K562 (cell line): ENCODE results near the gene KLHDC2. TPM values are rescaled to one million over a fixed set of nuclear protein-coding genes. Genes with fewer than 3 reads are reported as not detected.

Experiments
- ATAC-seq: fragments of 200-7000 bp; cut with Tn5 transposase; 3 replicates; pipeline ENCODE4 v1.9.1; 2020; ENCODE audit warnings: moderate library complexity
- Bru-seq: library from RNA; stranded (reverse); fragments of 400-500 nt; gene quantifications from one replicate; lab custom pipeline; 2021; lab: Mats Ljungman, UMichigan
- BruChase-seq, 2 experiments: library from RNA; stranded (reverse); fragments of 400-500 nt; gene quantifications; one replicate each; lab custom pipeline; 2021; lab: Mats Ljungman, UMichigan
- BruUV-seq: library from RNA; stranded (reverse); fragments of 400-500 nt; replicated peaks from 2 replicates; lab custom pipeline; 2021; lab: Mats Ljungman, UMichigan
- CTCF ChIA-PET: fragments of 300-600 bp; formaldehyde crosslinking; extraction: SDS; loops from one replicate; lab custom pipeline; 2021; ENCODE audit warnings: low intra/inter-chr PET ratio; lab: Yijun Ruan, JAX
- POLR2A ChIA-PET: fragments of 300-600, 350-650 bp; sonication (Branson Sonifier 250); formaldehyde crosslinking; extraction: SDS; loops from one replicate; lab custom pipeline; 2021; ENCODE audit warnings: antibody characterized with exemption, inconsistent platforms; lab: Yijun Ruan, JAX
- DNase-seq, 4 experiments: peaks; one replicate each; pipeline versions ENCODE4 v3.0.0 to v3.0.0-alpha.2; 2011 to 2018; ENCODE audit warnings: low spot score in 3 of 4, mixed read lengths in 3 of 4; ENCODE audit errors: extremely low read depth in 1 of 4
- FAIRE-seq: peaks from 2 replicates; lab custom pipeline; 2011; peaks lifted over from hg19 to GRCh38; lab: Jason Lieb, UNC
- H2AFZ ChIP-seq: 2 replicates; pipeline ENCODE4 v1.6.0; 2011; ENCODE audit warnings: low read depth, low read length, control low read depth, inconsistent platforms
- H3K27ac ChIP-seq: fragments of 200-600 bp; 3 replicates; pipeline ENCODE4 v1.8.0; 2011; ENCODE audit warnings: low read depth, mild to moderate bottlenecking, control low read depth, inconsistent platforms, low read length, moderate library complexity, mixed read lengths; ENCODE audit errors: extremely low read depth
- H3K27me3 ChIP-seq, 2 experiments: fragments of 300-600 bp in 1 of 2; 2 replicates in 1 of 2; 3 replicates in 1 of 2; pipeline versions ENCODE4 v1.6.0 to v1.8.0; 2011; ENCODE audit warnings: inconsistent platforms in 2 of 2, low read length in 2 of 2, mild to moderate bottlenecking in 1 of 2, mixed read lengths in 1 of 2, moderate library complexity in 1 of 2; ENCODE audit not compliant: control insufficient read depth in 2 of 2, insufficient read depth in 2 of 2
- H3K36me3 ChIP-seq: fragments of 300-600 bp; 3 replicates; pipeline ENCODE4 v1.8.0; 2011; ENCODE audit warnings: mild to moderate bottlenecking, low read length, inconsistent platforms; ENCODE audit not compliant: control insufficient read depth, insufficient read depth
- H3K4me1 ChIP-seq, 2 experiments: fragments of 200-600 bp in 1 of 2; replicated peaks in 1 of 2; 2 replicates in 1 of 2; 3 replicates in 1 of 2; pipeline versions ENCODE4 v1.5.1 to v1.8.0; 2011; ENCODE audit warnings: inconsistent platforms in 2 of 2, low read length in 2 of 2, mild to moderate bottlenecking in 1 of 2, mixed read lengths in 1 of 2, moderate library complexity in 1 of 2; ENCODE audit not compliant: control insufficient read depth in 2 of 2, insufficient read depth in 2 of 2
- H3K4me2 ChIP-seq: 2 replicates; pipeline ENCODE4 v1.6.1; 2011; ENCODE audit warnings: low read length, control low read depth, inconsistent platforms, mixed read lengths; ENCODE audit not compliant: insufficient read depth
- H3K4me3 ChIP-seq: fragments of 200-600 bp; sonication (generic), shearing (Covaris generic); 2 replicates; pipeline ENCODE4 v1.5.1; 2016; ENCODE audit warnings: control low read depth, inconsistent platforms
- H3K79me2 ChIP-seq: fragments of 200-600 bp; 3 replicates; pipeline ENCODE4 v1.8.0; 2011; ENCODE audit warnings: low read length, inconsistent platforms; ENCODE audit not compliant: control insufficient read depth, insufficient read depth
- H3K9ac ChIP-seq, 2 experiments: 2 replicates each; pipeline versions ENCODE4 v1.6.0 to v1.6.1; 2011; ENCODE audit warnings: low read depth in 2 of 2, low read length in 2 of 2, control low read depth in 1 of 2, inconsistent platforms in 1 of 2, mild to moderate bottlenecking in 1 of 2, mixed read lengths in 1 of 2; ENCODE audit not compliant: insufficient read depth in 1 of 2
- H3K9me1 ChIP-seq: one replicate; pipeline ENCODE4 v1.6.0; 2011; ENCODE audit warnings: inconsistent platforms, mild to moderate bottlenecking, low read length, moderate library complexity; ENCODE audit not compliant: control insufficient read depth, insufficient read depth
- H3K9me3 ChIP-seq: replicated peaks from 2 replicates; pipeline ENCODE4 v1.5.1; 2011; ENCODE audit warnings: low read depth, low read length, inconsistent platforms; ENCODE audit not compliant: control insufficient read depth, insufficient read depth
- H4K20me1 ChIP-seq: replicated peaks from 2 replicates; pipeline ENCODE4 v1.6.1; 2011; ENCODE audit warnings: low read length, inconsistent platforms, mixed read lengths; ENCODE audit not compliant: control insufficient read depth, insufficient read depth
- BRD4 ChIP-seq: fragments of 200-600 bp; sonication (generic); IDR thresholded peaks from 2 replicates; pipeline ENCODE4 v1.6.1; 2017; ENCODE audit warnings: inconsistent platforms
- HNRNPH1 ChIP-seq: fragments of 200-400 bp; formaldehyde crosslinking; optimal IDR thresholded peaks from 2 replicates; pipeline ENCODE3; 2017; ENCODE audit warnings: low read depth, mild to moderate bottlenecking, low read length, moderate library complexity
- PML ChIP-seq: IDR thresholded peaks from 2 replicates; pipeline ENCODE4 v1.6.1; 2012; ENCODE audit warnings: low read length, inconsistent platforms
- RUNX1 ChIP-seq: sonication (generic); IDR thresholded peaks from 2 replicates; pipeline ENCODE4 v1.6.1; 2016; ENCODE audit warnings: antibody characterized with exemption, low read depth
- SREBF2 ChIP-seq: sonication (generic); formaldehyde crosslinking; IDR thresholded peaks from 2 replicates; pipeline ENCODE4 v1.4.0; 2020; ENCODE audit warnings: mild to moderate bottlenecking, missing genetic modification reagents
- TAF15 ChIP-seq: fragments of 200-400 bp; formaldehyde crosslinking; IDR thresholded peaks from 2 replicates; pipeline ENCODE4 v1.6.1; 2017; ENCODE audit warnings: mild to moderate bottlenecking, low read depth, low read length, moderate library complexity
- TARDBP ChIP-seq: fragments of 450-650 bp; IDR thresholded peaks from 2 replicates; pipeline ENCODE4 v1.6.1; 2016
- TRIM24 ChIP-seq, 2 experiments: fragments of 450-650 bp; IDR thresholded peaks; 2 replicates each; pipeline ENCODE4 v1.6.1; 2016
- WGBS: fragments of 100-300 bp; shearing (Covaris generic); methylation state at CpG from one replicate; pipeline ENCODE4 v1.1.6; 2016; ENCODE audit warnings: low coverage, mixed read lengths; ENCODE audit not compliant: insufficient coverage; ENCODE audit errors: missing lambda C conversion rate; 5-methylcytosine and 5-hydroxymethylcytosine counted together
- in situ Hi-C: fragments of 300-500 bp; cut with MboI; formaldehyde crosslinking; loops from 4 replicates; pipeline ENCODE4 v1.15.0; 2018; ENCODE audit warnings: inconsistent platforms, mixed read lengths
- intact Hi-C: fragments of 100-400 bp; cut with micrococcal nuclease; formaldehyde crosslinking; loops from 2 replicates; pipeline ENCODE4 v1.14.2; 2022
- long read RNA-seq, 3 experiments: library from polyadenylated mRNA in 2 of 3; library from RNA in 1 of 3; unstranded in 2 of 3; stranded (forward) in 1 of 3; transcript quantifications; one replicate each; pipeline ENCODE4 v2.0.0, GENCODE V29; 2019 to 2022
- polyA minus RNA-seq, 3 experiments: library from RNA; depleted of rRNA, polyadenylated mRNA; stranded (reverse); fragments of >200 nt; gene quantifications; 2 replicates each; pipeline ENCODE4 v1.2.3, GENCODE V29; 2011
- polyA plus RNA-seq, 8 experiments: library from polyadenylated mRNA; depleted of rRNA in 4 of 8; stranded (reverse) in 5 of 8; unstranded in 3 of 8; fragments of >200 nt; fragmentation: Nextera tagmentation in 2 of 8; fragmentation: Illumina TruSeq in 1 of 8; extraction: Ambion mirVana in 2 of 8; extraction: Trizol in 1 of 8; gene quantifications; 2 replicates each; pipeline versions ENCODE4 v1.2.1 to v1.2.3, GENCODE V29; 2011 to 2014; ENCODE audit warnings: inconsistent platforms in 1 of 8, missing spikeins in 1 of 8
- total RNA-seq, 7 experiments: library from RNA; depleted of rRNA in 6 of 7; stranded (reverse); fragments of >200 nt in 6 of 7; fragmentation: Illumina TruSeq in 2 of 7; extraction: Trizol in 2 of 7; gene quantifications; 2 replicates each; pipeline versions ENCODE4 v1.2.1 to v1.2.3, GENCODE V29; 2011 to 2021; ENCODE audit warnings: low replicate concordance in 1 of 7
- TF ChIP-seq, protein P1 (sequence below): fragments of 450-650 bp; formaldehyde crosslinking; IDR thresholded peaks from 2 replicates; pipeline ENCODE4 v1.4.0; 2020; ENCODE audit warnings: mild to moderate bottlenecking
- TF ChIP-seq, protein P2 (sequence below): fragments of 250-450 bp; sonication (Bioruptor Pico); IDR thresholded peaks from 2 replicates; pipeline ENCODE4 v1.8.0; 2022; ENCODE audit warnings: moderate library complexity, mild to moderate bottlenecking, inconsistent platforms
- TF ChIP-seq, protein P3 (sequence below): sonication (generic); formaldehyde crosslinking; IDR thresholded peaks from 2 replicates; pipeline ENCODE4 v1.8.1; 2022; ENCODE audit warnings: missing genetic modification reagents

Gene KLHDC2, protein sequence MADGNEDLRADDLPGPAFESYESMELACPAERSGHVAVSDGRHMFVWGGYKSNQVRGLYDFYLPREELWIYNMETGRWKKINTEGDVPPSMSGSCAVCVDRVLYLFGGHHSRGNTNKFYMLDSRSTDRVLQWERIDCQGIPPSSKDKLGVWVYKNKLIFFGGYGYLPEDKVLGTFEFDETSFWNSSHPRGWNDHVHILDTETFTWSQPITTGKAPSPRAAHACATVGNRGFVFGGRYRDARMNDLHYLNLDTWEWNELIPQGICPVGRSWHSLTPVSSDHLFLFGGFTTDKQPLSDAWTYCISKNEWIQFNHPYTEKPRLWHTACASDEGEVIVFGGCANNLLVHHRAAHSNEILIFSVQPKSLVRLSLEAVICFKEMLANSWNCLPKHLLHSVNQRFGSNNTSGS
- total RNA-seq (2011; cell fraction: chromatin; rRNA removed; ENCODE audit: low replicate concordance), result 43.7 and 68.5 TPM in 2 replicates
- total RNA-seq (2011; cell fraction: nucleolus; rRNA removed), result 29.3 and 31.5 TPM in 2 replicates
- 42.7 and 49.5 TPM in 2 replicates for total RNA-seq (2011; cell fraction: nucleoplasm; rRNA removed)
- total RNA-seq (2014; rRNA removed) (29.9 and 31.2 TPM in 2 replicates), total RNA-seq (2014; rRNA removed; fragmentation: Illumina TruSeq; extraction: Trizol) (24.7 and 25.0 TPM in 2 replicates), total RNA-seq (2015; rRNA removed; fragmentation: Illumina TruSeq; extraction: Trizol) (19.0 and 19.7 TPM in 2 replicates), total RNA-seq (2021) (19.3 and 20.5 TPM in 2 replicates), polyA plus RNA-seq (2011; rRNA removed) (41.7 and 49.8 TPM in 2 replicates), polyA plus RNA-seq (2014; fragmentation: Illumina TruSeq; extraction: Trizol) (15.8 and 20.0 TPM in 2 replicates), polyA plus RNA-seq (2014; fragmentation: Nextera tagmentation; extraction: Ambion mirVana) (1 to 10 TPM; 6.3 to 7.8 TPM), polyA plus RNA-seq (2014; rRNA removed) (26.3 and 26.7 TPM in 2 replicates), polyA minus RNA-seq (2011; rRNA and poly(A)+ RNA removed) (40.5 and 41.9 TPM in 2 replicates), Bru-seq, nascent RNA (percentile 65 among the genes with signal in this experiment), BruChase-seq, experiment 1, labeled RNA remaining after a 2-hour chase (percentile 60 among the genes with signal in this experiment), BruChase-seq, experiment 2, labeled RNA remaining after a 6-hour chase (percentile 60 among the genes with signal in this experiment)
- polyA plus RNA-seq (2011; cell fraction: cytosol; rRNA removed), result 12.0 and 16.3 TPM in 2 replicates
- polyA plus RNA-seq (2011; cell fraction: nucleus; rRNA removed), result 44.3 and 131 TPM in 2 replicates
- 16.8 and 28.6 TPM in 2 replicates for polyA plus RNA-seq (2012)
- 11.3 and 14.1 TPM in 2 replicates for polyA minus RNA-seq (2011; cell fraction: cytosol; rRNA and poly(A)+ RNA removed)
- 24.1 and 38.7 TPM in 2 replicates for polyA minus RNA-seq (2011; cell fraction: nucleus; rRNA and poly(A)+ RNA removed)
- long read RNA-seq, experiment 1, full-length matches to known transcripts, result 80 of 112 reads
- long read RNA-seq, experiment 1, partial matches to known transcripts, result 2 of 112 reads
- long read RNA-seq, experiment 1, other reads (novel, unspliced or antisense), result 30 of 112 reads
- long read RNA-seq, experiment 2, full-length matches to known transcripts, result 15 of 31 reads
- long read RNA-seq, experiment 2, partial matches to known transcripts, result 5 of 31 reads
- long read RNA-seq, experiment 2, other reads (novel, unspliced or antisense), result 11 of 31 reads
- long read RNA-seq, experiment 3, full-length matches to known transcripts, result 32 of 38 reads
- long read RNA-seq, experiment 3, partial matches to known transcripts, result 1 of 38 reads
- long read RNA-seq, experiment 3, other reads (novel, unspliced or antisense), result 5 of 38 reads

DNA sequence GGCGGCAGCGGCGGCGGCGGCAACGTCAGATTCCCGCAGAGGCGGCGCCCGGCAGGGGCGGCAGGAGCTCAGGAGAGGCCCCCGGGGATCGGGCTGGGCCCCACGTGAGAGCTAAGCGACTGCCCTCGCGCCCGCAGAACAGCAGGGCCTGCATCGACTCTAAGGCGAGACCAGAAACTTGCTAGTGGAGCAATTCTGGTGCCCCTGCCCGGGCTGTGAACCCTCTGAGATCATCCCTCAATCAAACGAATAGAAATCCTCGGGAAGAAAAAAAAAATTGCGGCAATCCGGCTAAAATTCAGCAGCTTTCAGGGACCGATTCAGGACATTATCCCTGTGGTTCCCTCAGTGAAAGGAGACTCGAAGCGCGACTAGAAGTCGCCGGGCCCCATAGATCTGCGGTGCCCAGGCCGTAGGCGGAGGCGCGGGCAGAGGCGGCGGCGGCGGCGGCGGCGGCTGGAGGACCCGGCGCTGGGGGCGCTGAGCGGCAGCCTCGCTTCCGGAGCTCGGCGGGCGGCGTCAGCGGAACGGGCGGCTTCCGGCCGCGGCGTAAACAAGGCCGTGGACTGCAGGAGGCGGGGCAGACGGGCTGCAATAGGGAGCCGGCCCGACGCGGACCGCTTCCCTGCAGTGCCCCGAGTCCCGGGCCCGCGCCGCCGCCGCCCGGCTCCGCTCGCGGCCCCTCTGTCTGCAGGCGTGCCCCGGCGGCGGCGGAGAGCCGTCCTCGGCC lies at the start of gene KLHDC2:
TSS of gene KLHDC2 (plus strand) at position 583 of the 730 bp plus-strand sequence. CDS start 316 bp downstream, outside the sequence.
- FAIRE-seq (no peak), DNase-seq (peak; percentile 72 to 88 (median 74)), ATAC-seq (peak; percentile 89)
- Histone ChIP-seq H4K20me1 (no peaks in the 10 kb centered on the region), H3K79me2 (peaks cover 32% of the 10 kb centered on the region), H3K4me3 (peak within 1 kb of the TSS; percentile 93), H3K9ac (peak within 1 kb of the TSS; percentile 94 to 100), H3K4me1 (peaks cover 17 to 20% of the 10 kb centered on the region in 2 experiments; a peak in 4 of 5 replicates), H2AFZ (peak within 1 kb of the TSS; percentile 91), H3K36me3 (no peaks in the 10 kb centered on the region), H3K27me3 (no peaks in the 10 kb centered on the region), H3K4me2 (peak within 1 kb of the TSS; percentile 95), H3K27ac (peak within 1 kb of the TSS; percentile 99), H3K9me1 (no peaks in the 10 kb centered on the region), H3K9me3 (no peaks in the 10 kb centered on the region)
- TSS peak; percentile 89 for BruUV-seq
- intact Hi-C loops (loop anchor here (2.0 to 5.0 kb wide), 2 partner anchors 77 to 135 kb away; no protein-coding TSS in a partner anchor), in situ Hi-C loops (loop anchor here (5.0 kb wide), 1 partner anchor 80 kb away; the partner anchor contains the start of gene POLE2)
- POLR2A ChIA-PET, result interaction anchor here (0.6 to 5.4 kb wide), 13 partner anchors 13 to 459 kb away, joined by 3 to 31 read pairs (median 5); partner anchors contain the start of genes DNAAF2, KLHDC1, MGAT2 and POLE2
- CTCF ChIA-PET, result interaction anchor here (0.6 kb wide), 1 partner anchor 89 kb away, joined by 3 read pairs; no protein-coding TSS in a partner anchor
- under 1% methylated on average over 39 of the region's 86 CpGs for WGBS
- TF ChIP-seq, protein P1, sequence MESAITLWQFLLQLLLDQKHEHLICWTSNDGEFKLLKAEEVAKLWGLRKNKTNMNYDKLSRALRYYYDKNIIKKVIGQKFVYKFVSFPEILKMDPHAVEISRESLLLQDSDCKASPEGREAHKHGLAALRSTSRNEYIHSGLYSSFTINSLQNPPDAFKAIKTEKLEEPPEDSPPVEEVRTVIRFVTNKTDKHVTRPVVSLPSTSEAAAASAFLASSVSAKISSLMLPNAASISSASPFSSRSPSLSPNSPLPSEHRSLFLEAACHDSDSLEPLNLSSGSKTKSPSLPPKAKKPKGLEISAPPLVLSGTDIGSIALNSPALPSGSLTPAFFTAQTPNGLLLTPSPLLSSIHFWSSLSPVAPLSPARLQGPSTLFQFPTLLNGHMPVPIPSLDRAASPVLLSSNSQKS (CRISPR knock-in tag), result no peak
- TF ChIP-seq, protein P2, sequence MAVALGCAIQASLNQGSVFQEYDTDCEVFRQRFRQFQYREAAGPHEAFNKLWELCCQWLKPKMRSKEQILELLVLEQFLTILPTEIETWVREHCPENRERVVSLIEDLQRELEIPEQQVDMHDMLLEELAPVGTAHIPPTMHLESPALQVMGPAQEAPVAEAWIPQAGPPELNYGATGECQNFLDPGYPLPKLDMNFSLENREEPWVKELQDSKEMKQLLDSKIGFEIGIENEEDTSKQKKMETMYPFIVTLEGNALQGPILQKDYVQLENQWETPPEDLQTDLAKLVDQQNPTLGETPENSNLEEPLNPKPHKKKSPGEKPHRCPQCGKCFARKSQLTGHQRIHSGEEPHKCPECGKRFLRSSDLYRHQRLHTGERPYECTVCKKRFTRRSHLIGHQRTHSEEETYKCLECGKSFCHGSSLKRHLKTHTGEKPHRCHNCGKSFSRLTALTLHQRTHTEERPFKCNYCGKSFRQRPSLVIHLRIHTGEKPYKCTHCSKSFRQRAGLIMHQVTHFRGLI (CRISPR knock-in tag), result no peak
- TF ChIP-seq SREBF2 (CRISPR knock-in tag), result no peak
- no peak for TF ChIP-seq HNRNPH1
- TF ChIP-seq PML, result peak; percentile 30; the same call in 1 of the 2 replicates
- TF ChIP-seq TAF15, result no peak
- TF ChIP-seq, protein P3, sequence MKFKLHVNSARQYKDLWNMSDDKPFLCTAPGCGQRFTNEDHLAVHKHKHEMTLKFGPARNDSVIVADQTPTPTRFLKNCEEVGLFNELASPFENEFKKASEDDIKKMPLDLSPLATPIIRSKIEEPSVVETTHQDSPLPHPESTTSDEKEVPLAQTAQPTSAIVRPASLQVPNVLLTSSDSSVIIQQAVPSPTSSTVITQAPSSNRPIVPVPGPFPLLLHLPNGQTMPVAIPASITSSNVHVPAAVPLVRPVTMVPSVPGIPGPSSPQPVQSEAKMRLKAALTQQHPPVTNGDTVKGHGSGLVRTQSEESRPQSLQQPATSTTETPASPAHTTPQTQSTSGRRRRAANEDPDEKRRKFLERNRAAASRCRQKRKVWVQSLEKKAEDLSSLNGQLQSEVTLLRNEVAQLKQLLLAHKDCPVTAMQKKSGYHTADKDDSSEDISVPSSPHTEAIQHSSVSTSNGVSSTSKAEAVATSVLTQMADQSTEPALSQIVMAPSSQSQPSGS, result no peak
- no peak for TF ChIP-seq BRD4
- TF ChIP-seq RUNX1, result no peak
- no peak for TF ChIP-seq TRIM24 (IDR thresholded peaks at IDR 0.05)
- no peak for TF ChIP-seq TARDBP
